HG03045 (cell line): Measurements from ENCODE around the gene FIBIN.
"Not testable (repeated sequence)": the region's sequence is repeated elsewhere in the genome, so short reads cannot be mapped to it uniquely, and the experiment has no call there.

Experiments used
- ATAC-seq: cut with Tn5 transposase; IDR thresholded peaks from one replicate; pipeline ENCODE4 v1.9.1; 2021; ENCODE audit warnings: mild to moderate bottlenecking, moderate library complexity; ENCODE audit not compliant: unreplicated experiment

The FIBIN gene

GRCh38 chr11:26993965-26994457, at the start of gene FIBIN:
Gene FIBIN (plus strand): TSS chr11:26994112. CDS start chr11:26994527, 415 bp downstream.
- ATAC-seq: no peak

GRCh38 chr11:26944866-26945664, 48.8 kb upstream of the FIBIN start:
- no peak for ATAC-seq

GRCh38 chr11:26946257-26946716, 47.6 kb upstream of the FIBIN start:
- no peak for ATAC-seq

GRCh38 chr11:26947379-26947844, 46.5 kb upstream of the FIBIN start:
- no peak for ATAC-seq

- ATAC-seq: no peak
Measured at GRCh38 chr11:26947904-26948639, 45.8 kb upstream of the FIBIN start.

GRCh38 chr11:26948881-26949280, 45.0 kb upstream of the FIBIN start:
- ATAC-seq: no peak

GRCh38 chr11:26949846-26950245, 44.1 kb upstream of the FIBIN start:
- no peak for ATAC-seq

- ATAC-seq: no peak
Measured at GRCh38 chr11:26950260-26950719, 43.6 kb upstream of the FIBIN start.

- no peak for ATAC-seq
Measured at GRCh38 chr11:26951809-26952515, 42.0 kb upstream of the FIBIN start.

GRCh38 chr11:26953770-26954392, 40.0 kb upstream of the FIBIN start:
- no peak for ATAC-seq

- ATAC-seq: no peak
Measured at GRCh38 chr11:26958005-26958701, 35.8 kb upstream of the FIBIN start.

GRCh38 chr11:26958702-26959049, 35.2 kb upstream of the FIBIN start:
- no peak for ATAC-seq

- ATAC-seq: no peak
Measured at GRCh38 chr11:26960281-26960680, 33.6 kb upstream of the FIBIN start.

- no peak for ATAC-seq
Measured at GRCh38 chr11:26963764-26964163, 30.1 kb upstream of the FIBIN start.

GRCh38 chr11:26964339-26964738, 29.6 kb upstream of the FIBIN start:
- ATAC-seq: no peak

- not testable (repeated sequence) for ATAC-seq
Measured at GRCh38 chr11:26964847-26965485, 28.9 kb upstream of the FIBIN start.

GRCh38 chr11:26971961-26972360, 22.0 kb upstream of the FIBIN start:
- ATAC-seq: no peak

GRCh38 chr11:26974069-26974783, 19.7 kb upstream of the FIBIN start:
- ATAC-seq: no peak

GRCh38 chr11:26974996-26975395, 18.9 kb upstream of the FIBIN start:
- ATAC-seq: no peak
